GM12878 (cell line): Measurements from ENCODE around the gene ITPR2.

Source experiments
- MYC ChIP-seq: IDR thresholded peaks from 2 replicates; pipeline ENCODE4 v1.6.1; 2011; ENCODE audit warnings: mild to moderate bottlenecking, low read length, moderate library complexity, inconsistent platforms; ENCODE audit not compliant: insufficient read depth, insufficient replicate concordance, insufficient read length, severe bottlenecking
- NR2C2 ChIP-seq: IDR thresholded peaks from 2 replicates; pipeline ENCODE4 v1.6.1; 2011; ENCODE audit warnings: borderline replicate concordance, low read depth; ENCODE audit not compliant: control insufficient read depth, insufficient read length
- RAD51 ChIP-seq: fragments of 450-650 bp; IDR thresholded peaks from 2 replicates; pipeline ENCODE4 v1.6.1; 2016; ENCODE audit warnings: moderate library complexity, mild to moderate bottlenecking, inconsistent platforms
- YY1 ChIP-seq: IDR thresholded peaks from 2 replicates; pipeline ENCODE4 v1.6.1; 2011; ENCODE audit warnings: low read depth, mild to moderate bottlenecking, low read length
- TF ChIP-seq, protein P1 (sequence below): IDR thresholded peaks from 2 replicates; pipeline ENCODE4 v1.6.1; 2012; ENCODE audit warnings: mild to moderate bottlenecking, low read depth, low read length
- TF ChIP-seq, protein P2 (sequence below), 3 experiments: IDR thresholded peaks in 2 of 3; conservative IDR thresholded peaks in 1 of 3; 2 replicates each; pipeline ENCODE4 v1.5.1; 2011; ENCODE audit warnings: low read depth in 3 of 3, low read length in 3 of 3, mild to moderate bottlenecking in 3 of 3, control low read depth in 2 of 3, moderate library complexity in 2 of 3, inconsistent platforms in 1 of 3, mixed read lengths in 1 of 3; ENCODE audit not compliant: control insufficient read depth in 2 of 3, insufficient read depth in 1 of 3; ENCODE audit errors: extremely low read depth in 1 of 3
- TF ChIP-seq, protein P3 (sequence below): fragments of 450-650 bp; IDR thresholded peaks from 2 replicates; pipeline ENCODE4 v1.6.1; 2018; ENCODE audit warnings: mild to moderate bottlenecking, low read depth, moderate library complexity; ENCODE audit not compliant: partially characterized antibody

DNA sequence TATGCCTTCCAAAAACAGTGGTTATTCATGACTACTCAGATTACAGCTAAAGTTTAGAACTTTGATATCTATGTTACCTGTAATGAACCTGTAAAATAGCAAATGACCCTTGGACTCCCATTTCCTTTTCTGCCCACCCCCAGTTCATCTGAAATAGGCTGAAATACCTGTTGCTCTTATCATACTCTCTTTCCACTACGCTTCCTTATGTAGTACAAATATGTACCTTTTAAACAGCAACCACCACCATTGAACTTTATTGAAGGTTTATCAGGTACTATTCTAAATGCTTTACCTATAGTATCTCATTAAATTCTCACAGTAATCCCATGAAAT lies 398.0 kb downstream of the ITPR2 start:
- TF ChIP-seq YY1 (no peak), RAD51 (no peak), NR2C2 (no peak), MYC (no peak)
- TF ChIP-seq, protein P1, sequence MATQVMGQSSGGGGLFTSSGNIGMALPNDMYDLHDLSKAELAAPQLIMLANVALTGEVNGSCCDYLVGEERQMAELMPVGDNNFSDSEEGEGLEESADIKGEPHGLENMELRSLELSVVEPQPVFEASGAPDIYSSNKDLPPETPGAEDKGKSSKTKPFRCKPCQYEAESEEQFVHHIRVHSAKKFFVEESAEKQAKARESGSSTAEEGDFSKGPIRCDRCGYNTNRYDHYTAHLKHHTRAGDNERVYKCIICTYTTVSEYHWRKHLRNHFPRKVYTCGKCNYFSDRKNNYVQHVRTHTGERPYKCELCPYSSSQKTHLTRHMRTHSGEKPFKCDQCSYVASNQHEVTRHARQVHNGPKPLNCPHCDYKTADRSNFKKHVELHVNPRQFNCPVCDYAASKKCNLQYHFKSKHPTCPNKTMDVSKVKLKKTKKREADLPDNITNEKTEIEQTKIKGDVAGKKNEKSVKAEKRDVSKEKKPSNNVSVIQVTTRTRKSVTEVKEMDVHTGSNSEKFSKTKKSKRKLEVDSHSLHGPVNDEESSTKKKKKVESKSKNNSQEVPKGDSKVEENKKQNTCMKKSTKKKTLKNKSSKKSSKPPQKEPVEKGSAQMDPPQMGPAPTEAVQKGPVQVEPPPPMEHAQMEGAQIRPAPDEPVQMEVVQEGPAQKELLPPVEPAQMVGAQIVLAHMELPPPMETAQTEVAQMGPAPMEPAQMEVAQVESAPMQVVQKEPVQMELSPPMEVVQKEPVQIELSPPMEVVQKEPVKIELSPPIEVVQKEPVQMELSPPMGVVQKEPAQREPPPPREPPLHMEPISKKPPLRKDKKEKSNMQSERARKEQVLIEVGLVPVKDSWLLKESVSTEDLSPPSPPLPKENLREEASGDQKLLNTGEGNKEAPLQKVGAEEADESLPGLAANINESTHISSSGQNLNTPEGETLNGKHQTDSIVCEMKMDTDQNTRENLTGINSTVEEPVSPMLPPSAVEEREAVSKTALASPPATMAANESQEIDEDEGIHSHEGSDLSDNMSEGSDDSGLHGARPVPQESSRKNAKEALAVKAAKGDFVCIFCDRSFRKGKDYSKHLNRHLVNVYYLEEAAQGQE, result no peak
- TF ChIP-seq, protein P2, sequence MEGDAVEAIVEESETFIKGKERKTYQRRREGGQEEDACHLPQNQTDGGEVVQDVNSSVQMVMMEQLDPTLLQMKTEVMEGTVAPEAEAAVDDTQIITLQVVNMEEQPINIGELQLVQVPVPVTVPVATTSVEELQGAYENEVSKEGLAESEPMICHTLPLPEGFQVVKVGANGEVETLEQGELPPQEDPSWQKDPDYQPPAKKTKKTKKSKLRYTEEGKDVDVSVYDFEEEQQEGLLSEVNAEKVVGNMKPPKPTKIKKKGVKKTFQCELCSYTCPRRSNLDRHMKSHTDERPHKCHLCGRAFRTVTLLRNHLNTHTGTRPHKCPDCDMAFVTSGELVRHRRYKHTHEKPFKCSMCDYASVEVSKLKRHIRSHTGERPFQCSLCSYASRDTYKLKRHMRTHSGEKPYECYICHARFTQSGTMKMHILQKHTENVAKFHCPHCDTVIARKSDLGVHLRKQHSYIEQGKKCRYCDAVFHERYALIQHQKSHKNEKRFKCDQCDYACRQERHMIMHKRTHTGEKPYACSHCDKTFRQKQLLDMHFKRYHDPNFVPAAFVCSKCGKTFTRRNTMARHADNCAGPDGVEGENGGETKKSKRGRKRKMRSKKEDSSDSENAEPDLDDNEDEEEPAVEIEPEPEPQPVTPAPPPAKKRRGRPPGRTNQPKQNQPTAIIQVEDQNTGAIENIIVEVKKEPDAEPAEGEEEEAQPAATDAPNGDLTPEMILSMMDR (IDR thresholded peaks at IDR 0.05 in 2 of 3, conservative IDR thresholded peaks at IDR 0.05 in 1 of 3; ENCODE audit: control insufficient read depth in 2 of 3, extremely low read depth in 1 of 3, insufficient read depth in 1 of 3, low read depth in 3 of 3, low read length in 3 of 3), result no peak
- TF ChIP-seq, protein P3, sequence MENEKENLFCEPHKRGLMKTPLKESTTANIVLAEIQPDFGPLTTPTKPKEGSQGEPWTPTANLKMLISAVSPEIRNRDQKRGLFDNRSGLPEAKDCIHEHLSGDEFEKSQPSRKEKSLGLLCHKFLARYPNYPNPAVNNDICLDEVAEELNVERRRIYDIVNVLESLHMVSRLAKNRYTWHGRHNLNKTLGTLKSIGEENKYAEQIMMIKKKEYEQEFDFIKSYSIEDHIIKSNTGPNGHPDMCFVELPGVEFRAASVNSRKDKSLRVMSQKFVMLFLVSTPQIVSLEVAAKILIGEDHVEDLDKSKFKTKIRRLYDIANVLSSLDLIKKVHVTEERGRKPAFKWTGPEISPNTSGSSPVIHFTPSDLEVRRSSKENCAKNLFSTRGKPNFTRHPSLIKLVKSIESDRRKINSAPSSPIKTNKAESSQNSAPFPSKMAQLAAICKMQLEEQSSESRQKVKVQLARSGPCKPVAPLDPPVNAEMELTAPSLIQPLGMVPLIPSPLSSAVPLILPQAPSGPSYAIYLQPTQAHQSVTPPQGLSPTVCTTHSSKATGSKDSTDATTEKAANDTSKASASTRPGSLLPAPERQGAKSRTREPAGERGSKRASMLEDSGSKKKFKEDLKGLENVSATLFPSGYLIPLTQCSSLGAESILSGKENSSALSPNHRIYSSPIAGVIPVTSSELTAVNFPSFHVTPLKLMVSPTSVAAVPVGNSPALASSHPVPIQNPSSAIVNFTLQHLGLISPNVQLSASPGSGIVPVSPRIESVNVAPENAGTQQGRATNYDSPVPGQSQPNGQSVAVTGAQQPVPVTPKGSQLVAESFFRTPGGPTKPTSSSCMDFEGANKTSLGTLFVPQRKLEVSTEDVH, result no peak
